CD4-positive, alpha-beta T cell (primary cell): ENCODE measurements around the gene AK8. TPM values are rescaled to one million over a fixed set of nuclear protein-coding genes. Genes with fewer than 3 reads are reported as not detected.

Experiments used
- ATAC-seq: fragments of 200-7000 bp; cut with Tn5 transposase; one replicate; pipeline ENCODE4 v1.10.0; 2022; ENCODE audit warnings: mild to moderate bottlenecking; ENCODE audit not compliant: poor library complexity
- CTCF ChIA-PET: fragments of 350-600 bp; sonication (Branson Sonifier 250); formaldehyde crosslinking; loops from one replicate; lab custom pipeline; 2021; ENCODE audit warnings: antibody characterized with exemption, inconsistent platforms; lab: Charles Lee
- POLR2A ChIA-PET: fragments of 350-600 bp; sonication (Branson Sonifier 250); formaldehyde crosslinking; loops from one replicate; lab custom pipeline; 2021; ENCODE audit warnings: antibody characterized with exemption, inconsistent platforms; lab: Charles Lee
- DNase-seq, 14 experiments: peaks; one replicate each; pipeline ENCODE4 v3.0.0-alpha.2; 2013 to 2020; ENCODE audit warnings: mixed read lengths in 2 of 14
- H3K27ac ChIP-seq, 2 donors: one replicate each; pipeline versions ENCODE4 v1.5.1 to v1.7.0; 2013; ENCODE audit warnings: low read length in 2 of 2, low read depth in 1 of 2, mild to moderate bottlenecking in 1 of 2
- H3K27me3 ChIP-seq, 2 experiments: 1 replicate in 1 of 2; 2 replicates in 1 of 2; pipeline versions ENCODE4 v1.6.1 to v1.7.0; 2013; ENCODE audit warnings: low read length in 2 of 2, control low read depth in 1 of 2, mild to moderate bottlenecking in 1 of 2, moderate library complexity in 1 of 2; ENCODE audit not compliant: insufficient read depth in 2 of 2, control insufficient read depth in 1 of 2
- H3K36me3 ChIP-seq: one replicate; pipeline ENCODE4 v1.6.1; 2013; ENCODE audit warnings: low read length, control low read depth; ENCODE audit not compliant: insufficient read depth
- H3K4me1 ChIP-seq: one replicate; pipeline ENCODE4 v1.6.1; 2013; ENCODE audit warnings: low read length, control low read depth; ENCODE audit not compliant: insufficient read depth
- H3K4me3 ChIP-seq: one replicate; pipeline ENCODE4 v1.5.1; 2013; ENCODE audit warnings: mild to moderate bottlenecking, low read length, moderate library complexity
- H3K9me3 ChIP-seq, 2 experiments: 1 replicate in 1 of 2; 2 replicates in 1 of 2; pipeline versions ENCODE4 v1.6.1 to v1.7.0; 2013; ENCODE audit warnings: low read length in 2 of 2, mild to moderate bottlenecking in 2 of 2, control low read depth in 1 of 2, moderate library complexity in 1 of 2; ENCODE audit not compliant: control insufficient read depth in 1 of 2, insufficient read depth in 1 of 2
- H3K27ac Mint-ChIP-seq: one replicate; pipeline ENCODE4 v1.8.0; 2020; ENCODE audit warnings: mixed read lengths
- H3K27me3 Mint-ChIP-seq: one replicate; pipeline ENCODE4 v1.8.0; 2021; ENCODE audit warnings: mixed read lengths
- H3K36me3 Mint-ChIP-seq: one replicate; pipeline ENCODE4 v1.8.0; 2021; ENCODE audit warnings: low read depth, mixed read lengths
- H3K4me1 Mint-ChIP-seq: one replicate; pipeline ENCODE4 v1.8.0; 2021; ENCODE audit warnings: low read depth, mixed read lengths
- H3K4me3 Mint-ChIP-seq: one replicate; pipeline ENCODE4 v1.8.0; 2020; ENCODE audit warnings: mild to moderate bottlenecking, mixed read lengths
- H3K9me3 Mint-ChIP-seq: one replicate; pipeline ENCODE4 v1.8.0; 2020; ENCODE audit warnings: mixed read lengths
- intact Hi-C, 2 experiments: fragments of 100-400 bp; cut with DNase I in 1 of 2; cut with micrococcal nuclease in 1 of 2; formaldehyde crosslinking; loops; one replicate each; pipeline versions ENCODE4 v1.15.1 to v1.9.0; 2023 to 2025; cut with DNase I, micrococcal nuclease
- total RNA-seq, 174 experiments: library from RNA in 2 of 174; stranded (reverse) in 2 of 174; gene quantifications; one replicate each; pipeline ENCODE4 v1.2.3 and lab custom pipeline; 2021 to 2026
- TF ChIP-seq, protein P1 (sequence below): fragments of 200-600 bp; IDR thresholded peaks from one replicate; pipeline ENCODE4 v1.8.0; 2022; ENCODE audit warnings: antibody characterized with exemption, mild to moderate bottlenecking

AK8 gene
- total RNA-seq, 2 experiments from 2014 or later = not detected

- H3K4me1 Mint-ChIP-seq = no peaks in the 10 kb centered on the region
- DNase-seq = no peak
- no peak overlapping the region for H3K27ac Mint-ChIP-seq
- H3K27me3 Mint-ChIP-seq = peaks cover 33% of the 10 kb centered on the region
- ATAC-seq = no peak
- ChIA-PET CTCF (no interaction called here), POLR2A (no interaction called here)
- Histone ChIP-seq H3K27ac (no peak overlapping the region), H3K27me3 (peaks cover 20 to 25% of the 10 kb centered on the region in 2 experiments), H3K36me3 (no peaks in the 10 kb centered on the region), H3K4me1 (no peaks in the 10 kb centered on the region), H3K4me3 (no peak overlapping the region), H3K9me3 (no peaks in the 10 kb centered on the region)
- TF ChIP-seq, protein P1, sequence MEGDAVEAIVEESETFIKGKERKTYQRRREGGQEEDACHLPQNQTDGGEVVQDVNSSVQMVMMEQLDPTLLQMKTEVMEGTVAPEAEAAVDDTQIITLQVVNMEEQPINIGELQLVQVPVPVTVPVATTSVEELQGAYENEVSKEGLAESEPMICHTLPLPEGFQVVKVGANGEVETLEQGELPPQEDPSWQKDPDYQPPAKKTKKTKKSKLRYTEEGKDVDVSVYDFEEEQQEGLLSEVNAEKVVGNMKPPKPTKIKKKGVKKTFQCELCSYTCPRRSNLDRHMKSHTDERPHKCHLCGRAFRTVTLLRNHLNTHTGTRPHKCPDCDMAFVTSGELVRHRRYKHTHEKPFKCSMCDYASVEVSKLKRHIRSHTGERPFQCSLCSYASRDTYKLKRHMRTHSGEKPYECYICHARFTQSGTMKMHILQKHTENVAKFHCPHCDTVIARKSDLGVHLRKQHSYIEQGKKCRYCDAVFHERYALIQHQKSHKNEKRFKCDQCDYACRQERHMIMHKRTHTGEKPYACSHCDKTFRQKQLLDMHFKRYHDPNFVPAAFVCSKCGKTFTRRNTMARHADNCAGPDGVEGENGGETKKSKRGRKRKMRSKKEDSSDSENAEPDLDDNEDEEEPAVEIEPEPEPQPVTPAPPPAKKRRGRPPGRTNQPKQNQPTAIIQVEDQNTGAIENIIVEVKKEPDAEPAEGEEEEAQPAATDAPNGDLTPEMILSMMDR = no peak
- H3K36me3 Mint-ChIP-seq = no peaks in the 10 kb centered on the region
- H3K9me3 Mint-ChIP-seq = no peaks in the 10 kb centered on the region
- no peak overlapping the region for H3K4me3 Mint-ChIP-seq
- intact Hi-C loops = no loop called here
These were observed 128.8 kb downstream of the AK8 start for GRCh38 chr9:132749306-132749705.

DNA sequence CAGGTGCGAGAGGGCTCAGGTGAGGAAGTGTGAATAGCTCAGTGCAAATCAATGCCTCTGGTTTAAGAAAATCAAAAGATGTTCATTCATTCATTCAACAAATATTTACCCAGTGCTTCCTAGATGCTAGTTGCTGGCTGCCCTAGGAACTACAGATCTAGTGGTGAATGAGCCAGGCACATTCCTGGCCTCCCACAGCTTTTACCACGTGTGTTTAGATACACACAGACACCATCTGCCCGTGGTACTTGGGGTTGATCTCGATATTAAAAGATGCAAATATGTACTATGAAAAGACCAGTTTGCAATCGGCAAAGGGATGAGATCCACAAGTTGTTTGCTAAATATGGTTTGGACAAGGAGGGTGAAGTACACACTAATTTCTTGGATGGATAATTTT is 129.6 kb downstream of the AK8 start:
- H3K4me3 ChIP-seq = no peak overlapping the region
- H3K27ac ChIP-seq = no peak overlapping the region
- ATAC-seq (no peak), DNase-seq (no peak)
- no peaks in the 10 kb centered on the region for H3K9me3 ChIP-seq
- peaks cover 41% of the 10 kb centered on the region for H3K27me3 Mint-ChIP-seq
- no peaks in the 10 kb centered on the region for H3K4me1 Mint-ChIP-seq
- peaks cover 28 to 33% of the 10 kb centered on the region in 2 experiments for H3K27me3 ChIP-seq
- H3K4me3 Mint-ChIP-seq = no peak overlapping the region
- H3K27ac Mint-ChIP-seq = no peak overlapping the region
- no peaks in the 10 kb centered on the region for H3K36me3 Mint-ChIP-seq
- TF ChIP-seq, protein P1 = no peak
- no peaks in the 10 kb centered on the region for H3K9me3 Mint-ChIP-seq
- ChIA-PET POLR2A (no interaction called here), CTCF (no interaction called here)
- intact Hi-C loops = no loop called here
- H3K36me3 ChIP-seq = no peaks in the 10 kb centered on the region
- no peaks in the 10 kb centered on the region for H3K4me1 ChIP-seq

DNA sequence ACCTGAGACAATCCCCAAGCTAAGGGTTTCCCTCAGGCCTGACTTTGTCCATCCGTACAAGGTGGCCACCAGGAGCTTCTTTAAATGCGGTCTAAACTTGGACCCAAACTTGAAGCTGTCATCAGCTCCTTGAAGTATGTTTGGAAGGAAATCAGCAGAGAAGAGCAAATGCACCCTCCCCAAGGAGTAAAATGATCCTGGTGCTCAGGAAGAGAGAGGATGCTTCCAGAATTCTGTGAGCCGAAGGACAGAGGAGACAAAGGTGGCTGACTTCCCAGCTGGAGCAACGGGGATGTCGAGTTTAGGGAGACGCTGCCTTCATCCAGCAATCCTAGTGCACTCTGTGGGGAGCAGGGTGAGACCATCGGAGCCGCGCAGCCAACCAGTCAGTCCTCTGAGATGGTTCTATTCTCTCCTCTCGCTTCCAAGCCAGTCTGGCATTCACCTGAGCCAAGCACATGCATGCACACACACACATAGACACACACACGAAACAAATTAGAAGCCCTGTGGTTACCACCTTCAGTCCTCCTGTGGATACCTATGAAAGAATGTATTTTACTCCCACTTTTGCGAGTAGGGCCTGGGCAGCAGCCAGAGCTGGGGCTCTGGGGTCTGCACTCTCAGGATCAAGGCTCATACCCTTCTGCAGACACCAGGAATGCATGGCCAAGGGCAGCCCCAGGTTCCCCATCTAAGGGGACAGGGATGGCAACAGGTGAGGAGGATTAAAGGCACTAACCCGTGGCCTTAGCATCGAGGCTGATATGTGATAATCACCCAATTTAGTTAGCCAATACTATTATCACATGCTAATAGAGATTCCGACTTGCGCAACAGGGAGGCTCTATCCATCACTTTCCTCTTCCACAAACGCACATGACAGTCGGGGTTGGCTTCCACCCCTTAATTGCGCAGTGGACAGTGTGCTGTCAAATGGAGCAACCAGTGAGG is 132.1 kb downstream of the AK8 start:
- Histone ChIP-seq H3K27ac (no peak overlapping the region), H3K27me3 (peaks cover 41 to 50% of the 10 kb centered on the region in 2 experiments), H3K4me3 (no peak overlapping the region), H3K36me3 (no peaks in the 10 kb centered on the region), H3K4me1 (no peaks in the 10 kb centered on the region), H3K9me3 (no peaks in the 10 kb centered on the region)
- Mint-ChIP-seq H3K4me1 (no peaks in the 10 kb centered on the region), H3K9me3 (no peaks in the 10 kb centered on the region), H3K27me3 (peaks cover 64% of the 10 kb centered on the region), H3K27ac (no peak overlapping the region), H3K4me3 (no peak overlapping the region), H3K36me3 (no peaks in the 10 kb centered on the region)
- POLR2A ChIA-PET = no interaction called here
- DNase-seq = no peak
- TF ChIP-seq, protein P1 = no peak
- CTCF ChIA-PET = no interaction called here
- intact Hi-C loops = no loop called here
- ATAC-seq = no peak
